Stimulated activated CD8-positive, alpha-beta memory T cell treated with anti-CD3 and anti-CD28 coated beads, Interleukin-12 subunit alpha, Interleukin-12 subunit beta, amount 100 ng/mL, for 24 hours (primary cell): ENCODE measurements around the gene ZFP1.

Experiments used
- DNase-seq: peaks from one replicate; pipeline ENCODE4 v3.0.0-alpha.2; 2020; ENCODE audit errors: extremely low read depth

Gene ZFP1

DNA sequence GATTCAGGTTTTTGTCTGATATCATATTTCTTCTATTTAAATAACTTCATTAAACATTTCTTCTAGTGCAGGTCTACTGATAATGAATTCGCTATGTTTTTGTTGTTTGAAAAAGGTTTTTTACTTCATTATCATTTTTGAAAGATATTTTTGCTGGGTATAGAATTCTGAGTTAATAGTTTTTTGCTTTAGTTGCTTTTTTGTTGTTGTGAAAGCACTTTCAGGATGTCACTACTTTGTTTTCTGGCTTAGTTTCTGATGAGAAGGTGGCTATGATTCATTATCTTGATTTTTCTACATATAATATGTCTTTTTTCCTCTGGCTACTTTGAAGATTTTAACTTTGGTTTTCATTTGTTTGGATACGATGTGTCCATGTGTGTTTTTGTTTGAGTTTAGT lies 3.5 kb downstream of the ZFP1 start:
- DNase-seq: no peak

DNA sequence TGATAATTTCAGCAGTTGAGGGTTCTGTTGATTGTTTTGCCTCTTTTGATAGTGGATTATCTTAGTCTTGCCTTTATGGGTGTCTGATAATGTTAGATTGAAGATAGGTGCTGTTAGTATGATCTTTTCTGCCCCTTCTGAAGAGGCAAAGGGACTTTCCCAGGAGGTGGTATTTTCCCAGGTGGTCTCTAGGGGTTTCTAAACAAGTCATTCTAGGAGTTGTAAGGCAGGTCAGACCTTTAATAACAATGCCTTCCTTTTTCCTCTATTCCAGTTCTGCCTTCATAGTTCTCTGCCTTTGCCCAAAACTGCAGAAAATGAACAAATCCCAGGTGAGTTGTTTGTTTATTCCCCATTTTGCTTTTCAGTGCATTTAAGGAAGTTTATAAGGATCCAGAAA lies 4.3 kb downstream of the ZFP1 start:
- DNase-seq: no peak

DNA sequence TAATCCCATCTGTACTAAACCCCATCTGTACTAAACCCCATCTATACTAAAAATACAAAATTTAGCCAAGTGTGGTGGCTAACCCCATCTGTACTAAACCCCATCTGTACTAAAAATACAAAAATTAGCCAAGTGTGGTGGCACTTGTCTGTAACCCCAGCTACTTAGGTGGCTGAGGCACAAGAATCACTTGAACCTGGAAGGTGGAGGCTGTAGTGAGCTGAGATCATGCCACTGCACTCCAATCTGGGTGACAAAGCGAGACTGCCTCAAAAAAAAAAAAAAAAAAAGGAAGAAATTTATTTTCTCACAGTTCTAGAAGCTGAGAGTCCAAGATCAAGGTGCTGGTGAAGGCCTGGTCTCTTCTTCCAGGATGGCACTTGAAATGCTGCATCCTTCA lies 12.1 kb downstream of the ZFP1 start:
- no peak for DNase-seq

DNA sequence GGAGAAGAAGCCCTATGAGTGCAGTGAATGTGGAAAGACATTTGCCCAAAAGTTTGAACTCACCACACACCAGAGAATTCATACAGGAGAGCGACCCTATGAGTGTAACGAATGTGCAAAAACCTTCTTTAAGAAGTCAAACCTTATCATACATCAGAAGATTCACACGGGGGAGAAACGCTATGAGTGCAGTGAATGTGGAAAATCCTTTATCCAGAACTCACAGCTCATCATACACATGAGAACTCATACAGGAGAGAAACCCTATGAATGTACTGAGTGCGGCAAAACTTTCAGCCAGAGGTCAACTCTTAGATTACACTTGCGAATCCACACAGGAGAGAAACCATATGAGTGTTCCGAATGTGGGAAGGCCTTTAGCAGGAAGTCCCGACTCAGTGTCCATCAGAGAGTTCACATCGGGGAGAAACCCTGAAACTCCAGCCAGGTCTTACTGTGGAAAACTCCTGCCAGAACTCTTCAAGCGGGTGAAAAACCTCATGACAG lies 21.6 kb downstream of the ZFP1 start:
- no peak for DNase-seq

DNA sequence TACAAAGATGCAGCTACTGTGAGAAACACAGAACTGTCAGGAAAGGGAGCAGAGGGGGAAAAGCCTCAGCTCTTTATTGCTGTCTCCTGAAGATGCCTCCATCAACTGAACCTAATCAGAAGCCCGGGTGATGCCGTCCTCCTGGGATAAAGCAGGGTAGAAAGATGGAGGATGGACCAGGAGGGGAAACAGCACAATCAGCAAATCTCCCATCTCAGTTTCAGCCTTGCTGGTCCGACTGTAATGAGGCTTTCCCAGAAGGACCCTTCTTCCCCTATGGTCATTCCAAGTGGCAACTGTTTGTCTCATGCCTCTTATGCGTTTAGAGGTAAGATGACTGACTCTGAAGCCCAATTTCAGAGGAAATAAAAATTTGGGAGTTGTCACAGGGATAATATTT lies 24.3 kb downstream of the ZFP1 start:
- no peak for DNase-seq

DNA sequence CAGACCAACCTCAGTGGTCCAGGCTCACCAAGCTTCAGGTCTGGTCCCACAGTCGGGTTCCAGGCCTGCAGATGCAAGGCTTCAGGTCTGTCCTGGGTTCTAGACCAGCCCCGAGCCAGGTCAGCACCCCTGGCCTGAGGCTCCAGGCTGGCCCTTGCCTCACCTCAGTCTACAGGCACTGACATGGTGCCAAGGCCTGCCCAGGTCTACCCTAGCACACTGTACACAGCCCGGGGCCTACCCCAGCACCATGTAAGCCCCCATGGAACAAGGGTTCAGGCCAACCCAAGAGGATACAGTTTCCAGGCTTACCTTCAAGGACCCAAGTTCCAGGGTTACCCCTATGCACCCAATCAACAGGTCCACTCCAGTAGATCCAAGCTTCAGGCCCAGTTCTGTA lies 26.8 kb downstream of the ZFP1 start:
- no peak for DNase-seq

DNA sequence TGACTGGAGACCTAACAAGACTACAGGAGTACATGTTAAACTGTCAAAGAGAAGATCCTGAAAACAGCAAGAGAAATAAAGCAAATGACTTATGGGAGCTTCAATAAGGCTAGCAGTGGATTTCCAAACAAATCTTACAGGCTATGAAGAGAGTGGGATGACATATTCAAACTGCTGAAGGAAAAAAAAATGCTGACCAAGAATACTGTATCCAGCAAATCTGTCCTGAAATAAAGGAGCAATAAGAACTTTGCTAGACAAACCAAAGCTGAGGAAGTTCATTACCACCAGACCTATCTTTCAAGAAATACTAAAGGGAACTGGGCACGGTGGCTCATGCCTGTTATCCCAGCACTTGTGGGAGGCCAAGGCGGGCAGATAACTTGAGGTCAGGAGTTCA lies 28.6 kb downstream of the ZFP1 start:
- DNase-seq: no peak

DNA sequence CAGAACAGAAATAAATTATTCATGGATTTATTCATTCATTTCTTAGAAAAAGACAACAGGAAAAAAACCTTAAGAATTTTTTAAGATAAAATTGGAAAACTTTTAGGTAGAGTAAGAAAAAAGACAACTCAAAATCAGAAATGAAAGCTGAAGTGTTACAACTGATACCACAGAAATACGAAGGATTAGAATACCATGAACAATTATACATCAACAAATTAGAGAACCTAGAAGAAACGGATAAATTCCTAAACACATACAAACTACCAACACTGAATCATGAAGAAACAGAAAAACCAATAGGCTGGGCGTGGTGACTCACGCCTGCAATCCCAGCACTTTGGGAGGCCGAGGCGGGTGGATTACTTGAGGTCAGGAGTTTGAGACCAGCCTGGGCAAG lies 30.9 kb downstream of the ZFP1 start:
- DNase-seq: no peak

DNA sequence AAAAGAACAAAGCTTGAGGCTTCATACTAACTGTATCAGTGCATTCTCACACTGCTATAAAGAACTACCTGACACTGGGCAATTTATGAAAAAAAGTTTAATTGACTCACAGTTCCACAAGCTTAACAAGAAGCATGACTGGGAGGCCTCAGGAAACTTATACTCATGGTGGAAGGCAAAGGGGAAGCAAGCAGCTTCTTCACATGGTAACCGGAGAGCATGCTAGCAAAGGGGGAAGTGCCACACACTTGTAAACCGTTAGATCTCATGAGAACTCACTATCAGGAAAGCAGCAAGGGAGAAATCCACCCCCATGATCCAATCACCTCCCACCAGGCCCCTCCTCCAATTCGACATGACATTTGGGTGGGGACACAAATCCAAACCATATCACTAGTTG lies 33.3 kb downstream of the ZFP1 start:
- no peak for DNase-seq

DNA sequence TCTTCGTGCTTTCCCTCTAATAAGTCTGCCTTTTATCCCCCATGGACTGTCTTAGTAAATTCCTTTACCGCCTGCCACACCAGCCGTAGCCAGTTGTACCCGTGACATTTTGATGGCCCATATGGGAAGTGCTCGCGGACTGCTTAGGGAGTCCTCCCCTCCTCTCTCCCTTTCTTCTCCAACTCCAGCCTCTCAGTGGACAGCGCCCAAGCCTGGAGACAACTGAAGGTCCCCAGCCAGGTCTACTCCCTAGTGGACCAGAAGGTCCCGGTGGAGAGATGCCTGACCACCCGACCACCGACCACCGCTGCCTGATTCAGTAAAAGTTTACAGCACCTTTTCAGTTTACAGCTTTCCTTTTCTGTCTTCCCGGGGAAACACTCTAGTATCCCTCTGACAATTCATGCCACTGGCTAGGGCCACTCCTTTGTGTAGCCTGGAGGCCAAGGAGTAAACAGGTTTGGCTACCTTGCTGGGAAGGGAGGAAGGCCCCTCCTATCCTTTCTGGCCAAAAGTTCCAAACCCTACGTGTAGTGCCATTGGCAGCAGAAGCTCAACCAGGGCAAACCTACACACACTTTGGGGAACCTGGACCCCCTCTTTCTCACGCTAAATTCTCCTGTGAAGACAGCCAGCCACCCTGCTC lies 40.6 kb downstream of the ZFP1 start:
- no peak for DNase-seq

DNA sequence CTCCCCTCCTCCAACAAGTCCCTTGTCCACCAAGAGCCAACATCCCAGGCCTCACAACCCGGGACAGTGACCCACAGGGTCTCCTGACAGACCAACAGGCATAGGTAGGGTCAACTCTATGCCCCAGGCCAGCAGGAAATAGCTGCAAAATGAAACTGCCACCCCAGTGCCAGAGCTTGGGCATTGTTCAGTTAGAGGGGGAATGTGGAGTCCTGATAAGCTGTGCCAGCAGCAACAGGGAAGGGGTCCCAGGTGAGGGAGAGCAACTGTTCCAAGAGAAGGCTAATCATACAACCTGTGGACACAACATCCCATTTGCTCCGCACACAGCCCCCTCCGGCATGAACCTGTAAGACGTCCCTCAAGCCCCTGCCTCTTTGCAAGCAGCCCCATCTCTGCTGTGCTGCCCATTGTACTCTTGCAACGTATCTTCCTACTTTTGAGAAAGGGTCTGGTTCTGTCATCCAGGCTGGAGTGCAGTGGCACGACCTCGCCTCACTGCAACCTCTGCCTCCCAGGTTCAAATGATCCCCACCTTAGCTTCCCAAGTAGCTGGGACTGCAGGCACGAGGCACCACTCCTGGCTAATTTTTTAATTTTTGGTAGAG lies 41.4 kb downstream of the ZFP1 start:
- no peak for DNase-seq

DNA sequence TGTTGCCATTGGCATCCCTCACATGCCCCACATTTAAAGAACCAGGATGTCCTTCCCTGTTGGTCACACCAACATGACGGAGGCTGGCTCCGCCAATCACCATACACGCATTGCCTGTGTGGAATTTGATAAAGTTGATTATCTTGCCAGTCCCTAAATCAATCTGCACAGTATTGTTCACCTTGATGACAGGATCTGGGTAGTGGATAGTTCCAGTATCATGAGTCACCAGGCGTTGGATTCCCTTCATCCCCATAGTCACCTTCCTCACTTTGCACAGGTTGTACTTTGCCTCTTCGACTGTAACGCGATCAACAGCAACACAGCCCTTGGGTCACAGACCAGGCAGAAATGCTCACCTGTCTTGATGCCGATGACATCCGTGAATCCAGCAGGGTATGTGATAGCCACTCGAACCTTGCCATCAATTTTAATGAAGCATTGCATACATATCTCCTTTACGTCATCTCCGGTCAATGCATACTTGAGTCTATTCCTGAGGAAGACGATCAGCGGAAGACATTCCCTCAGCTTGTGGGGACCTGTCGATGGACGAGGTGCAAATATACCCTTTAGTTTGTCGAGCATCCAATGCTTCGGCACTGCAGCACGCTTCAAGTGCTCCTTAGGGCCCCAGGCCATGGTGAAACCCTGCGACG lies 44.4 kb downstream of the ZFP1 start:
- no peak for DNase-seq

DNA sequence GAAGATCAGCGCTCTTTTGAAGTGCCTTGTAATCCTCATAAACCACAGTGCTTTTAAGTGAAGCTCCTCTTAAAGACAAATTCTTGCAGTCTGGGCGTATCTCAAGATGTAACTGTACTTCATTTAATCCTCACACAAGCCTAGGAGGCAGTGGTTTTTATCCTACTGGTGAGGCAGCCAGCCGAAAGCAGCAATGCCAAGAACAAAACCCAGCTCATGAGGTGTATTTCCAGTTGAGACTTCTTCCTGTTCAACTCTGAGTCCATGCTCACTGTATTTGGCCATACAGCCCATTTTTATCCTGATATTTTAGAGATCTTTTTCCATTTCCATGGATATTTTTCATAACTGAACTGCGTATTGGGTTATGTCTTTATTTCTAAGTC lies 44.9 kb downstream of the ZFP1 start:
- no peak for DNase-seq

DNA sequence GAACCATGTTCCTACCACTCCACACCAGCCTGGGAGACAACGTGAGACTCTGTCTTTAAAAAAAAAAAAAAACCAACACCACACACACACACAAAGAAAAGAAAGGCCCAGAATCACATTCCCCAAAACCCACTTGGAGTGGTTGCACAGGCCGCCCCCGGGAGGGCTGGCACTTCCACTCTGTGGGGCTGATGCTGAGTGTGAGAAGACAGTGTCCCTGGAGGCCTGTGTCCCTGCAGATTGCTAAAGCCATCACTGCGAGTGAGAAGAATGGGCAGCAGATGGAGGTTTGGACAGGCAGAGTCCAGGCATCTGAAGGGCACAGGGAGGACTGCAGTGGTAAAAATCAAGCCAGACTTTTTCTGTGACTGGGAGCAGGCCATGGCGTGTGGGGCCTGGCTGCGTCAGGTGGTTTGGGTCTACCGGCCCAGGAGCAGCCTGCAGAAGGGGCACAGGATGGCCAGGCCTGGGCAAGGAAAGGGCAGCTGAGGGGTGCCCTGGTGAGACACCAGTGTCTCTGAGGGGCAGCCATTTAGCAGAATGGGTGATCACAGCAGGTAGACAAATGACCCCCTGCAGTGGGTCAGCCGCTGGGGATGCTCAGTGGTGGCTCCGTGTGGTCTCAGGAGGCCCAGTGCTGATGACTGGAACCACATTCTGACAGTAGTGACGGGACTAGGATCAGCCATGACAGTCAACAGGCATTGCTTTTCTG lies 45.6 kb downstream of the ZFP1 start:
- DNase-seq: no peak

DNA sequence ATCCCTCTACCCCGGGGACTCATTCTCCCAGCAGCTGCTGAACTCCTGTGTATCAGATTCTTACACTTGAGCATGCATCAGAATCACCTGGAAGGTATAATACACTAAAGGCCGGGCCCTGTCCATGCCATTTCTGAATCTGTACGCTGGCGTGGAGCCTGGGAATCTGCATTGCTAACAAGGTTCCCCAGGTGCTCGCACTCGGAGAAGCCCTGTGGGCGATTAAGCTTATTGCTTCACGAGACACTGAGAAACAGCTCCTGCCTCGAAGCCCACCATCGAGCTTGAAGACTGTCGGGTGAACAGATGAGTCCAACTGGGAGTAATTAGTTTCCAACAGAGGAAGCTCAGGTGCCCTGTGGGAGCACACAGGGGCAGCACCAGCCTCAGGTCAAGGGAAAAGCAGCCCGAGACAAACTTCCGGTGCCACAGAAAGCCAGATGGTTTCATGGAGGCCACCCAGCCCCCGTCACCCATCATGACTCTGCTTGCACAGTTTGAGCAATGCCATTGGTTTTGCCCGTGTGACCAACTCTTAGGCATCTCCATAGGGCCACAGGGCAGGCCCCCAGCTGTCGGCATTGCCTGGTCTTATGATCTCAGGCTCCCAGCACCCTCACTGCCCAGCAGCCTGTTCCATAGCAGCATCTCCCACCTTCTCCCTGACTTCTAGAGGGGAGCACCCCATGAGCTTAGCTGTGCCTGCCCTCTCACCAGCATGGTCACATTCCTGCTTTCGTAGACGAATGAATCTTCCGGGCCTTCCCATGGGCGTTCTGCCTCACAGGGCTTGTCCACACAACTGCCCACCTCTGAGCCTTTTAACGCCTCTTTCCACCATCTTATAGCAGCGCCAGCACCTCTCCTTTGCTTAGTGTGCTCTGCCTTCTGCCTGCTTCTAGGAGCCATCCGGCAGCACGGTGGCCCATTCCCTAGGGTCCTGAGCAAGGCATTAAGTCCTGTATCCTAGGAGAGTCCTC lies 47.8 kb downstream of the ZFP1 start:
- DNase-seq: no peak

DNA sequence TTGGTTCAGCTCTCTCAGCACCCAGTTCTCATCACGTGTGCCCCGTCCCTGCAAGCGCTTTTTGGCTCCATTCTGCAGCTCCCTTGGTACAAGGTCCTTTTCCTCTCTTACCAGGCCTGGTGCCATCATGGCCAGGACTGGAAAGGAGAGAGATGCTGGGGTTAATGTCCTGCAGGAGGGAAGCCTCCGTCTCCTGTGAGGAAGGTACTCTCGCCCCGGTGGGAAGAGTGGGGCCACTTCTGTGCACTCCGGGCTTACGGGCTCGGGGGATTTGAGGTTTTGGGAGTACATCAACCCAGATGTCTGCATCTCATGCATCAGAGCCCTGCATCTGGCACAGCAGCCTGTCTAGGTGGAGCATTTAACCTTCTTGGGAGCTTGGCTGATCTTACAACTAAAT lies 48.5 kb downstream of the ZFP1 start:
- DNase-seq: no peak

DNA sequence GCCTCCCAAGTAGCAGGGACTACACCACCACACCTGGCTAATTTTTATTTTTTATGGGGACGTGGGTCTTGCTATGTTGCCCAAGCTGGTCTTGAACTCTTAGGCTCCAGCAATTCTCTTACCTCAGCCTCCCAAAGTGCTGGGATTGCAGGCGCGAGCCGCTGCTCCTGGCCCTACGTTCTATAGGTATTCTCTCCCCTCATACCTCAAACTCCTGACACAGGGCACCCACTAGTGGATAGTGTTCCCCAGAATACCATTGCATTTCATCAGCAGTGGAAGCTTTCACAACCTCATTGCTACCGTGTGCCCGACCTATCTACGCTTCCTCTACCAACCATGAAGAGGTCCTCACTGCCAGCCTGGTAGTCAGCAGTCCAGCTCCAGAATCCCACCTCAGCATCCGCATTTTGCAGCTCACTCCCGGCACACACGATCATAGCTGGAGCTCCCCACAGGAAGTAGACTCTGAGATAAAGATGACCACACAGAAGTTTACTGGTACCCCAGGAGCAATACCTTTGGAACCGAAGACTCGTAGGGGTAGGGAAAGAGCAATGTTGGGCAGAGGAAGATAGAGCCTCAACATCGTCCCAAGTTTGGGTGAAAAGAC lies 49.3 kb downstream of the ZFP1 start:
- no peak for DNase-seq

DNA sequence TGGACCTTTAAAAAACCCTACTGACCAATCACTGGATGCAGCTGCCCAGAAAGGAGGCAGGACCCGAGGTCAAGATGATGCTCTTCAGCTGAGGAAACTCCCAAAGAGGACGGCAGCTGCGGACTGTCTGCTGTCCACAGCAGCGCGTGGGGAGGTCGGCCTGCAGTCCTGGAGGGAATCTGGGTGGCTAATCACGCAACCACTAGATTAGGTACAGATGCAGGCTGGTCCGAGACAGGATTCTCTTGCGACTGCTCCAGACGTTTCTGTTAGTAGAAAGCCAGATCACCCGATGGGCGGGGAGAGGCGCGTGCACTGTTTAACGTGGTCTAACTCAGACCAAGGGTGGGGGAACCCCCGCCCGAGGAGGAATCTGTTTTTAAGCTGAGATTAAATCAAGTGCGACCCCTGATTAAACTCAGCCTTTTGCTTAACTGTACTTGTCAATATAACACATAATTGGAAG lies 49.8 kb downstream of the ZFP1 start:
- DNase-seq: no peak

DNA sequence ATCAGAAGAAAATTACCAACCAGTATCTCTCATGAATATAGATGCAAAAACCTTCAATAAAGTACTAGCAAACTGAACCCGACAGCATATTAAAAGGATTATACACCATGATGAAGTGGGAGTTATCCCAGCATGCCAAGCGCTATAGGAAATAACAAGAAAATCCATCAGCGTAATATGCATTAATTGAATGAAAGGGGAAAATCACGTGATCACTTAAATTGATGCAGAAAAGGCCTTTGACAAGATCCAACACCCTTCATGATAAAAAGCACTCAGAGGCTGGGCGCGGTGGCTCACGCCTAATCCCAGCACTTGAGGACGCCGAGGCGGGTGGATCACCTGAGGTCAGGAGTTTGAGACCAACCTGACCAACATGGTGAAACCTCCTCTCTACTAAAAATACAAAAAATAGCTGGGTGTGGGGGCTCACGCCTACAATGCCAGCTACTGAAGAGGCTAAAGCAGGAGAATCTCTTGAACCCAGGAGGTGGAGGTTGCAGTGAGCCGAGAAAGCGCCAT lies 53.8 kb downstream of the ZFP1 start:
- DNase-seq: no peak

DNA sequence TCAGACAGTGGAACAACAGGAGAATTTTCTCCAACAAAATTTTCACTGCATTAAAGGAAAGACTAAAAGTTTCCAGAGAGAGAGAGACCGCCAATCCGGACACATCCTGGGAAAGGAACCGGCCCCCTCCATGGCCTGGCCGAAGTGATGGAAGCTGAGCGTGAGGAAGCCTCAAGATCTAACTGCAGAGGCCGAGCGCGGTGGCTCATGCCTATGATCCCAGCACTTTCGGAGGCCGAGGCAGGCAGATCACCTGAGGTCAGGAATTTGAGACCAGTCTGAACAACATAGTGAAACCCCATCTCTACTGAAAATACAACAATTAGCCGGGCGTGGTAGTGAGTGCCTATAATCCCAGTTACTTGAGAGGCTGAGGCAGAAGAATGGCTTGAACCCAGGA lies 54.8 kb downstream of the ZFP1 start:
- no peak for DNase-seq
